Spleen (tissue), 7 donors: Measurements from ENCODE around the gene LPP.

ENCODE experiments used
- POLR2A ChIP-seq, 3 donors: fragments of 450-650 bp; IDR thresholded peaks; one replicate each; pipeline ENCODE4 v1.5.1; 2017; ENCODE audit warnings: antibody characterized with exemption in 3 of 3, mild to moderate bottlenecking in 1 of 3
- POLR2AphosphoS5 ChIP-seq, 3 donors: sonication (generic); formaldehyde crosslinking; IDR thresholded peaks; one replicate each; pipeline ENCODE4 v1.5.1; 2017; ENCODE audit warnings: antibody characterized with exemption in 3 of 3
- TF ChIP-seq, protein P1 (sequence below), 11 experiments: fragments of 200-600 bp in 7 of 11; fragments of 450-650 bp in 4 of 11; sonication (generic) in 4 of 11; IDR thresholded peaks in 8 of 11; conservative IDR thresholded peaks in 3 of 11; 1 replicate in 7 of 11; 2 replicates in 4 of 11; pipeline versions ENCODE4 v1.4.0 to v1.8.0; 2016 to 2021; ENCODE audit warnings: antibody characterized with exemption in 11 of 11, inconsistent platforms in 4 of 11, mild to moderate bottlenecking in 1 of 11
- donor health status: DM: no; HTN: no; CAD: no; lungs with moderate emphysema.
- donor health status: DM: no; HTN: no; CAD: no.
- donor health status: DM: no; HTN: no; CAD: no.

DNA sequence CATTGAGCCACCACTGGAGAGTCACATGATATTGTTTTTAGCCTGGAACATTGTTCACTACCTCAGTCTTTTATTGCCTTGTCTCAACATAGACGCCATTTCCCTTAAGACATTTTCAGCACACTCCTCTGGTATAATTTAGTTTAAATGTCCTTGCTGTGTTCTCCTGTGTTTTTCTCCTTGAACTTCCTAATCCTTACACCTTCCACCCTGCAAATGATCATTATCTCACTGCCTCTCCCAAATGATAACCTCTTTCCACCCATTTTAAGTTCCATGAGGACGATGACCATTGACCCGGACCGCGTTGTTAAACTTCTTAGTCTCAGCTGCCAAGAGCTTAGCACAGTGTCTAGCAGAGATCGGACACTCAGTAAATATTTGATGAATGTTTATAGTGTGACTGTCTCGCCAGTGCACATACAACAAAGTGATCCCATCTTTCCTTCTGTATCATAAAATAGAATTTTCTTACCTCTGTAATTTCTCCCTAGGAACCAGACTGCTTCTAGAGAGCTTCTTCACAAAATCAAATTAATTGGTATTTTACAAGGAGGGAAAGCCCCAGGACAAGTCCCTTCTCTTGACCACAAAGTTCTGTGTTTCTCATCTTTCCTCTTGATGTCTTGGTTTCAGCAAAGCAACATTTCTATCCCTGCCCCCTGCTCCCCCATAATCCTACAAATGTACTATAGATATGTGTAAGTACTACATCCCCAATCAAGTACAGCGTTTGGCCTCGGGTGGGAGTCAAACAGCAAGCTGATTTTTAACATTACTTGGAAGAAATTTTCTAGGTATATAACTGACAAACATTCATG lies 429.6 kb downstream of the LPP start:
- TF ChIP-seq, protein P1, sequence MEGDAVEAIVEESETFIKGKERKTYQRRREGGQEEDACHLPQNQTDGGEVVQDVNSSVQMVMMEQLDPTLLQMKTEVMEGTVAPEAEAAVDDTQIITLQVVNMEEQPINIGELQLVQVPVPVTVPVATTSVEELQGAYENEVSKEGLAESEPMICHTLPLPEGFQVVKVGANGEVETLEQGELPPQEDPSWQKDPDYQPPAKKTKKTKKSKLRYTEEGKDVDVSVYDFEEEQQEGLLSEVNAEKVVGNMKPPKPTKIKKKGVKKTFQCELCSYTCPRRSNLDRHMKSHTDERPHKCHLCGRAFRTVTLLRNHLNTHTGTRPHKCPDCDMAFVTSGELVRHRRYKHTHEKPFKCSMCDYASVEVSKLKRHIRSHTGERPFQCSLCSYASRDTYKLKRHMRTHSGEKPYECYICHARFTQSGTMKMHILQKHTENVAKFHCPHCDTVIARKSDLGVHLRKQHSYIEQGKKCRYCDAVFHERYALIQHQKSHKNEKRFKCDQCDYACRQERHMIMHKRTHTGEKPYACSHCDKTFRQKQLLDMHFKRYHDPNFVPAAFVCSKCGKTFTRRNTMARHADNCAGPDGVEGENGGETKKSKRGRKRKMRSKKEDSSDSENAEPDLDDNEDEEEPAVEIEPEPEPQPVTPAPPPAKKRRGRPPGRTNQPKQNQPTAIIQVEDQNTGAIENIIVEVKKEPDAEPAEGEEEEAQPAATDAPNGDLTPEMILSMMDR (IDR thresholded peaks at IDR 0.05 in 8 of 11, conservative IDR thresholded peaks at IDR 0.05 in 3 of 11) = no peak
- TF ChIP-seq POLR2A (IDR thresholded peaks at IDR 0.05) (no peak), POLR2AphosphoS5 (IDR thresholded peaks at IDR 0.05) (no peak)
